Keratinocyte (primary cell): ENCODE data around the gene SLC16A13.
A peak's percentile ranks its signal among the peaks of the same experiment; 100 is the strongest.

Experiments used
- CTCF ChIP-seq, 3 experiments: IDR thresholded peaks in 1 of 3; conservative IDR thresholded peaks in 1 of 3; optimal IDR thresholded peaks in 1 of 3; 2 replicates in 2 of 3; 3 replicates in 1 of 3; pipeline versions ENCODE3 to v1.5.1; 2011; ENCODE audit warnings: low read length in 3 of 3, mild to moderate bottlenecking in 3 of 3, moderate library complexity in 2 of 3, control low read depth in 1 of 3, inconsistent platforms in 1 of 3; ENCODE audit not compliant: insufficient read depth in 2 of 3; ENCODE audit errors: extremely low read depth in 1 of 3
- EZH2 ChIP-seq: IDR thresholded peaks from one replicate; pipeline ENCODE4 v1.6.1; 2012; ENCODE audit warnings: inconsistent platforms, mild to moderate bottlenecking, low read length, moderate library complexity

- no peak for TF ChIP-seq CTCF (optimal IDR thresholded peaks at IDR 0.05 in 1 of 3, IDR thresholded peaks at IDR 0.05 in 1 of 3, conservative IDR thresholded peaks at IDR 0.05 in 1 of 3; ENCODE audit: extremely low read depth in 1 of 3, insufficient read depth in 2 of 3, low read length in 3 of 3)
- peak; percentile 72 for TF ChIP-seq EZH2
Observed at GRCh38 chr17:7043182-7043496, 7.3 kb downstream of the SLC16A13 start.
